Measurements from ENCODE around the gene ADRM1. TPM values are rescaled to one million over a fixed set of nuclear protein-coding genes. Genes with fewer than 3 reads are reported as not detected.

Gene ADRM1
- total RNA-seq, 1 experiment from 2014 or later = 263 TPM

- Histone ChIP-seq H3K4me3 (ENCODE audit: low read depth, low read length) (no peak overlapping the region), H3K4me1 (no peaks in the 10 kb centered on the region), H3K9me3 (no peaks in the 10 kb centered on the region), H3K36me3 (ENCODE audit: control insufficient read depth, insufficient read depth, low read length) (no peaks in the 10 kb centered on the region; the same call in 1 of the 2 replicates), H3K27me3 (replicated peaks; ENCODE audit: control insufficient read depth, insufficient read depth, low read length) (no peaks in the 10 kb centered on the region)
- POLR2A ChIA-PET = no interaction called here
- CTCF ChIA-PET = interaction anchor here (2.1 kb wide), 1 partner anchor 86 kb away, joined by 7 read pairs; no protein-coding TSS in a partner anchor
- intact Hi-C loops (cut with micrococcal nuclease; ENCODE audit: unreplicated experiment) = no loop called here
- DNase-seq = no peak
- peaks cover 7% of the 10 kb centered on the region for H3K4me1 Mint-ChIP-seq (ENCODE audit: low read depth, unreplicated experiment)
- H3K27me3 Mint-ChIP-seq (ENCODE audit: insufficient read depth, unreplicated experiment) = no peaks in the 10 kb centered on the region
- H3K27ac Mint-ChIP-seq (ENCODE audit: unreplicated experiment) = no peak overlapping the region
- no peaks in the 10 kb centered on the region for H3K9me3 Mint-ChIP-seq (ENCODE audit: unreplicated experiment)
- peaks cover 88% of the 10 kb centered on the region for H3K36me3 Mint-ChIP-seq (ENCODE audit: insufficient read depth, unreplicated experiment)
- no peak for TF ChIP-seq CTCF (IDR thresholded peaks at IDR 0.05; ENCODE audit: insufficient read depth in 1 of 2, low read depth in 1 of 2, low read length in 1 of 2, severe bottlenecking in 1 of 2, unreplicated experiment in 1 of 2)
- no TSS peak for BruUV-seq (replicated peaks)
- H3K4me3 Mint-ChIP-seq (ENCODE audit: unreplicated experiment) = no peak overlapping the region
Measured at GRCh38 chr20:62296724-62297448, 5.9 kb upstream of the ADRM1 start.

- POLR2A ChIA-PET = no interaction called here
- no peak for TF ChIP-seq CTCF (IDR thresholded peaks at IDR 0.05; ENCODE audit: insufficient read depth in 1 of 2, low read depth in 1 of 2, low read length in 1 of 2, severe bottlenecking in 1 of 2, unreplicated experiment in 1 of 2)
- Mint-ChIP-seq H3K4me3 (ENCODE audit: unreplicated experiment) (no peak overlapping the region), H3K9me3 (ENCODE audit: unreplicated experiment) (no peaks in the 10 kb centered on the region), H3K4me1 (ENCODE audit: low read depth, unreplicated experiment) (peaks cover 7% of the 10 kb centered on the region), H3K27ac (ENCODE audit: unreplicated experiment) (no peak overlapping the region), H3K36me3 (ENCODE audit: insufficient read depth, unreplicated experiment) (peaks cover 88% of the 10 kb centered on the region), H3K27me3 (ENCODE audit: insufficient read depth, unreplicated experiment) (no peaks in the 10 kb centered on the region)
- DNase-seq = no peak
- CTCF ChIA-PET = interaction anchor here (0.6 to 2.1 kb wide), 2 partner anchors 85 to 432 kb away, joined by 3 to 7 read pairs; no protein-coding TSS in a partner anchor
- Histone ChIP-seq H3K4me3 (ENCODE audit: low read depth, low read length) (no peak overlapping the region), H3K9me3 (no peaks in the 10 kb centered on the region), H3K36me3 (ENCODE audit: control insufficient read depth, insufficient read depth, low read length) (no peaks in the 10 kb centered on the region), H3K27me3 (replicated peaks; ENCODE audit: control insufficient read depth, insufficient read depth, low read length) (no peaks in the 10 kb centered on the region), H3K4me1 (no peaks in the 10 kb centered on the region)
- intact Hi-C loops (cut with micrococcal nuclease; ENCODE audit: unreplicated experiment) = no loop called here
- BruUV-seq (replicated peaks) = no TSS peak
Measured at GRCh38 chr20:62297449-62298227, 5.2 kb upstream of the ADRM1 start.

- Histone ChIP-seq H3K4me3 (ENCODE audit: low read depth, low read length) (no peak overlapping the region), H3K27me3 (replicated peaks; ENCODE audit: control insufficient read depth, insufficient read depth, low read length) (no peaks in the 10 kb centered on the region), H3K36me3 (ENCODE audit: control insufficient read depth, insufficient read depth, low read length) (0 out of 2 replicates have a peak, but pooled peaks cover 1% of the 10 kb centered on the region), H3K9me3 (no peaks in the 10 kb centered on the region), H3K4me1 (no peaks in the 10 kb centered on the region)
- Mint-ChIP-seq H3K4me3 (ENCODE audit: unreplicated experiment) (no peak overlapping the region), H3K4me1 (ENCODE audit: low read depth, unreplicated experiment) (peaks cover 7% of the 10 kb centered on the region), H3K9me3 (ENCODE audit: unreplicated experiment) (no peaks in the 10 kb centered on the region), H3K36me3 (ENCODE audit: insufficient read depth, unreplicated experiment) (peaks cover 88% of the 10 kb centered on the region), H3K27ac (ENCODE audit: unreplicated experiment) (no peak overlapping the region), H3K27me3 (ENCODE audit: insufficient read depth, unreplicated experiment) (no peaks in the 10 kb centered on the region)
- BruUV-seq (replicated peaks) = no TSS peak
- no peak for TF ChIP-seq CTCF (IDR thresholded peaks at IDR 0.05; ENCODE audit: insufficient read depth in 1 of 2, low read depth in 1 of 2, low read length in 1 of 2, severe bottlenecking in 1 of 2, unreplicated experiment in 1 of 2)
- DNase-seq = no peak
- ChIA-PET CTCF (interaction anchor here (0.7 to 2.1 kb wide), 2 partner anchors 84 to 116 kb away, joined by 3 to 7 read pairs; no protein-coding TSS in a partner anchor), POLR2A (interaction anchor here (0.6 kb wide), 2 partner anchors 1135 to 1222 kb away, joined by 3 read pairs; no protein-coding TSS in a partner anchor)
- intact Hi-C loops (cut with micrococcal nuclease; ENCODE audit: unreplicated experiment) = no loop called here
Measured at GRCh38 chr20:62298577-62299249, 4.1 kb upstream of the ADRM1 start.
